ENCODE measurements around the gene TMEM218.
"Not testable (repeated sequence)": the region's sequence is repeated elsewhere in the genome, so short reads cannot be mapped to it uniquely, and the experiment has no call there.

TMEM218 gene

GRCh38 chr11:125094731-125095130 lies 16.7 kb downstream of the TMEM218 start:
- Histone ChIP-seq H3K27ac (ENCODE audit: low read depth, low read length) (no peak overlapping the region), H3K9ac (ENCODE audit: low read length) (no peak overlapping the region), H3K27me3 (ENCODE audit: control insufficient read depth, insufficient read depth, low read length) (no peaks in the 10 kb centered on the region), H3K4me3 (ENCODE audit: low read length) (no peak overlapping the region), H3K36me3 (ENCODE audit: control insufficient read depth, insufficient read depth, low read length) (peaks cover 4% of the 10 kb centered on the region), H3K4me1 (ENCODE audit: control insufficient read depth, insufficient read depth, low read length) (no peaks in the 10 kb centered on the region)

GRCh38 chr11:125093502-125093901 lies 17.9 kb downstream of the TMEM218 start:
- no peak overlapping the region for H3K9ac ChIP-seq (ENCODE audit: low read length)
- H3K27ac ChIP-seq (ENCODE audit: low read depth, low read length): no peak overlapping the region
- H3K4me1 ChIP-seq (ENCODE audit: control insufficient read depth, insufficient read depth, low read length): no peaks in the 10 kb centered on the region
- H3K27me3 ChIP-seq (ENCODE audit: control insufficient read depth, insufficient read depth, low read length): no peaks in the 10 kb centered on the region
- H3K4me3 ChIP-seq (ENCODE audit: low read length): no peak overlapping the region
- H3K36me3 ChIP-seq (ENCODE audit: control insufficient read depth, insufficient read depth, low read length): peaks cover 4% of the 10 kb centered on the region

GRCh38 chr11:125092669-125093068 lies 18.8 kb downstream of the TMEM218 start:
- Histone ChIP-seq H3K4me3 (ENCODE audit: low read length) (no peak overlapping the region), H3K27ac (ENCODE audit: low read depth, low read length) (no peak overlapping the region), H3K27me3 (ENCODE audit: control insufficient read depth, insufficient read depth, low read length) (no peaks in the 10 kb centered on the region), H3K36me3 (ENCODE audit: control insufficient read depth, insufficient read depth, low read length) (peaks cover 4% of the 10 kb centered on the region), H3K4me1 (ENCODE audit: control insufficient read depth, insufficient read depth, low read length) (no peaks in the 10 kb centered on the region), H3K9ac (ENCODE audit: low read length) (no peak overlapping the region)

GRCh38 chr11:125091877-125092664 lies 19.4 kb downstream of the TMEM218 start:
- no peaks in the 10 kb centered on the region for H3K27me3 ChIP-seq (ENCODE audit: control insufficient read depth, insufficient read depth, low read length)
- H3K27ac ChIP-seq (ENCODE audit: low read depth, low read length): no peak overlapping the region
- no peak overlapping the region for H3K9ac ChIP-seq (ENCODE audit: low read length)
- no peaks in the 10 kb centered on the region for H3K4me1 ChIP-seq (ENCODE audit: control insufficient read depth, insufficient read depth, low read length)
- no peak overlapping the region for H3K4me3 ChIP-seq (ENCODE audit: low read length)
- H3K36me3 ChIP-seq (ENCODE audit: control insufficient read depth, insufficient read depth, low read length): peaks cover 4% of the 10 kb centered on the region

- no peaks in the 10 kb centered on the region for H3K27me3 ChIP-seq (ENCODE audit: control insufficient read depth, insufficient read depth, low read length)
- H3K4me1 ChIP-seq (ENCODE audit: control insufficient read depth, insufficient read depth, low read length): no peaks in the 10 kb centered on the region
- no peak overlapping the region for H3K4me3 ChIP-seq (ENCODE audit: low read length)
- no peak overlapping the region for H3K9ac ChIP-seq (ENCODE audit: low read length)
- H3K36me3 ChIP-seq (ENCODE audit: control insufficient read depth, insufficient read depth, low read length): no peaks in the 10 kb centered on the region
- no peak overlapping the region for H3K27ac ChIP-seq (ENCODE audit: low read depth, low read length)
Observed at GRCh38 chr11:125091247-125091876, 20.1 kb downstream of the TMEM218 start.

GRCh38 chr11:125090816-125091215 lies 20.6 kb downstream of the TMEM218 start:
- Histone ChIP-seq H3K27ac (ENCODE audit: low read depth, low read length) (no peak overlapping the region), H3K4me1 (ENCODE audit: control insufficient read depth, insufficient read depth, low read length) (no peaks in the 10 kb centered on the region), H3K36me3 (ENCODE audit: control insufficient read depth, insufficient read depth, low read length) (no peaks in the 10 kb centered on the region), H3K4me3 (ENCODE audit: low read length) (no peak overlapping the region), H3K9ac (ENCODE audit: low read length) (no peak overlapping the region), H3K27me3 (ENCODE audit: control insufficient read depth, insufficient read depth, low read length) (no peaks in the 10 kb centered on the region)

GRCh38 chr11:125090151-125090550 lies 21.3 kb downstream of the TMEM218 start:
- H3K27ac ChIP-seq (ENCODE audit: low read depth, low read length); H3K36me3 ChIP-seq (ENCODE audit: control insufficient read depth, insufficient read depth, low read length); H3K4me3 ChIP-seq (ENCODE audit: low read length); H3K27me3 ChIP-seq (ENCODE audit: control insufficient read depth, insufficient read depth, low read length); H3K9ac ChIP-seq (ENCODE audit: low read length); H3K4me1 ChIP-seq (ENCODE audit: control insufficient read depth, insufficient read depth, low read length): not testable (repeated sequence)

GRCh38 chr11:125089481-125089880 lies 21.9 kb downstream of the TMEM218 start:
- H3K4me1 ChIP-seq (ENCODE audit: control insufficient read depth, insufficient read depth, low read length); H3K9ac ChIP-seq (ENCODE audit: low read length); H3K36me3 ChIP-seq (ENCODE audit: control insufficient read depth, insufficient read depth, low read length); H3K27me3 ChIP-seq (ENCODE audit: control insufficient read depth, insufficient read depth, low read length); H3K27ac ChIP-seq (ENCODE audit: low read depth, low read length); H3K4me3 ChIP-seq (ENCODE audit: low read length): not testable (repeated sequence)

- Histone ChIP-seq H3K36me3 (ENCODE audit: control insufficient read depth, insufficient read depth, low read length) (no peaks in the 10 kb centered on the region), H3K9ac (ENCODE audit: low read length) (no peak overlapping the region), H3K27ac (ENCODE audit: low read depth, low read length) (no peak overlapping the region), H3K4me1 (ENCODE audit: control insufficient read depth, insufficient read depth, low read length) (no peaks in the 10 kb centered on the region), H3K4me3 (ENCODE audit: low read length) (no peak overlapping the region), H3K27me3 (ENCODE audit: control insufficient read depth, insufficient read depth, low read length) (no peaks in the 10 kb centered on the region)
Observed at GRCh38 chr11:125088576-125089455, 22.6 kb downstream of the TMEM218 start.

GRCh38 chr11:125088123-125088522 lies 23.3 kb downstream of the TMEM218 start:
- Histone ChIP-seq H3K36me3 (ENCODE audit: control insufficient read depth, insufficient read depth, low read length) (no peaks in the 10 kb centered on the region), H3K27ac (ENCODE audit: low read depth, low read length) (no peak overlapping the region), H3K4me3 (ENCODE audit: low read length) (no peak overlapping the region), H3K4me1 (ENCODE audit: control insufficient read depth, insufficient read depth, low read length) (no peaks in the 10 kb centered on the region), H3K9ac (ENCODE audit: low read length) (no peak overlapping the region), H3K27me3 (ENCODE audit: control insufficient read depth, insufficient read depth, low read length) (no peaks in the 10 kb centered on the region)

GRCh38 chr11:125086633-125087296 lies 24.7 kb downstream of the TMEM218 start:
- Histone ChIP-seq H3K27me3 (ENCODE audit: control insufficient read depth, insufficient read depth, low read length) (no peaks in the 10 kb centered on the region), H3K9ac (ENCODE audit: low read length) (no peak overlapping the region), H3K4me3 (ENCODE audit: low read length) (no peak overlapping the region), H3K4me1 (ENCODE audit: control insufficient read depth, insufficient read depth, low read length) (no peaks in the 10 kb centered on the region), H3K27ac (ENCODE audit: low read depth, low read length) (no peak overlapping the region), H3K36me3 (ENCODE audit: control insufficient read depth, insufficient read depth, low read length) (no peaks in the 10 kb centered on the region)
